Activated naive CD4-positive, alpha-beta T cell treated with anti-CD3 and anti-CD28 coated beads for 36 hours (primary cell): ENCODE results near the gene GTF3C4. TPM values are rescaled to one million over a fixed set of nuclear protein-coding genes. Genes with fewer than 3 reads are reported as not detected.
A peak's percentile ranks its signal among the peaks of the same experiment; 100 is the strongest.

Source experiments
- CTCF ChIA-PET: fragments of 350-600 bp; sonication (Branson Sonifier 250); formaldehyde crosslinking; loops from one replicate; lab custom pipeline; 2021; ENCODE audit warnings: antibody characterized with exemption; lab: Charles Lee
- DNase-seq: peaks from one replicate; pipeline ENCODE4 v3.0.0-alpha.2; 2020
- H3K27ac Mint-ChIP-seq: one replicate; pipeline ENCODE4 v1.8.0; 2021; ENCODE audit warnings: mild to moderate bottlenecking, mixed read lengths
- H3K27me3 Mint-ChIP-seq: one replicate; pipeline ENCODE4 v1.8.0; 2021; ENCODE audit warnings: low read depth, mixed read lengths
- H3K36me3 Mint-ChIP-seq: one replicate; pipeline ENCODE4 v1.8.0; 2021; ENCODE audit warnings: low read depth, mixed read lengths
- H3K4me1 Mint-ChIP-seq: one replicate; pipeline ENCODE4 v1.8.0; 2021; ENCODE audit warnings: low read depth, mixed read lengths
- H3K4me3 Mint-ChIP-seq: one replicate; pipeline ENCODE4 v1.8.0; 2021; ENCODE audit warnings: mild to moderate bottlenecking, moderate library complexity, mixed read lengths
- H3K9me3 Mint-ChIP-seq: one replicate; pipeline ENCODE4 v1.8.0; 2021; ENCODE audit warnings: mixed read lengths
- intact Hi-C: fragments of 100-400 bp; cut with micrococcal nuclease; formaldehyde crosslinking; loops from one replicate; pipeline ENCODE4 v1.15.1; 2023
- total RNA-seq, 2 experiments: library from RNA; stranded (reverse); gene quantifications; one replicate each; pipeline ENCODE4 v1.2.3, GENCODE V29; 2021

Gene GTF3C4
- 1 to 10 TPM; 8.2 to 9.4 TPM for total RNA-seq

GRCh38 chr9:132670457-132671391 is at the start of gene GTF3C4:
Gene GTF3C4 (plus strand): TSS chr9:132670464. CDS start chr9:132670599, 135 bp downstream.
- Mint-ChIP-seq H3K4me1 (peaks cover 51% of the 10 kb centered on the region), H3K4me3 (peak within 1 kb of the TSS; percentile 89), H3K27me3 (no peaks in the 10 kb centered on the region), H3K27ac (peak within 1 kb of the TSS; percentile 88), H3K36me3 (peaks cover 8% of the 10 kb centered on the region), H3K9me3 (no peaks in the 10 kb centered on the region)
- CTCF ChIA-PET = interaction anchor here (0.6 kb wide), 1 partner anchor 255 kb away, joined by 4 read pairs; no protein-coding TSS in a partner anchor
- peak; percentile 62 for DNase-seq
- intact Hi-C loops = loop anchor here (1.0 to 5.0 kb wide), 5 partner anchors 98 to 593 kb away; partner anchors contain the start of genes AK8, MED27, SETX and SPACA9

GRCh38 chr9:132622159-132622558 is 48.1 kb upstream of the GTF3C4 start:
- Mint-ChIP-seq H3K4me3 (no peak overlapping the region), H3K4me1 (no peaks in the 10 kb centered on the region), H3K9me3 (no peaks in the 10 kb centered on the region), H3K27me3 (no peaks in the 10 kb centered on the region), H3K27ac (no peak overlapping the region), H3K36me3 (peaks cover 50% of the 10 kb centered on the region)
- CTCF ChIA-PET = interaction anchor here (0.6 kb wide), 2 partner anchors 228 to 870 kb away, joined by 3 to 4 read pairs; no protein-coding TSS in a partner anchor
- no peak for DNase-seq
- intact Hi-C loops = no loop called here

GRCh38 chr9:132626285-132626684 is 44.0 kb upstream of the GTF3C4 start:
- Mint-ChIP-seq H3K9me3 (no peaks in the 10 kb centered on the region), H3K27me3 (no peaks in the 10 kb centered on the region), H3K36me3 (peaks cover 55% of the 10 kb centered on the region), H3K4me3 (no peak overlapping the region), H3K4me1 (no peaks in the 10 kb centered on the region), H3K27ac (no peak overlapping the region)
- intact Hi-C loops = no loop called here
- DNase-seq = no peak
- CTCF ChIA-PET = no interaction called here

- intact Hi-C loops = no loop called here
- Mint-ChIP-seq H3K4me3 (no peak overlapping the region), H3K27ac (no peak overlapping the region), H3K9me3 (no peaks in the 10 kb centered on the region), H3K27me3 (no peaks in the 10 kb centered on the region), H3K36me3 (peaks cover 56% of the 10 kb centered on the region), H3K4me1 (no peaks in the 10 kb centered on the region)
- CTCF ChIA-PET = no interaction called here
- no peak for DNase-seq
These were observed 43.2 kb upstream of the GTF3C4 start for GRCh38 chr9:132627106-132627505.

- Mint-ChIP-seq H3K27ac (no peak overlapping the region), H3K4me1 (no peaks in the 10 kb centered on the region), H3K4me3 (no peak overlapping the region), H3K9me3 (no peaks in the 10 kb centered on the region), H3K36me3 (peaks cover 54% of the 10 kb centered on the region), H3K27me3 (no peaks in the 10 kb centered on the region)
- no peak for DNase-seq
- intact Hi-C loops = no loop called here
- CTCF ChIA-PET = no interaction called here
These were observed 42.7 kb upstream of the GTF3C4 start for GRCh38 chr9:132627594-132627993.

- no peak overlapping the region for H3K4me3 Mint-ChIP-seq
- peaks cover 51% of the 10 kb centered on the region for H3K36me3 Mint-ChIP-seq
- H3K27ac Mint-ChIP-seq = no peak overlapping the region
- intact Hi-C loops = no loop called here
- H3K9me3 Mint-ChIP-seq = no peaks in the 10 kb centered on the region
- no peaks in the 10 kb centered on the region for H3K27me3 Mint-ChIP-seq
- no peaks in the 10 kb centered on the region for H3K4me1 Mint-ChIP-seq
- CTCF ChIA-PET = no interaction called here
- no peak for DNase-seq
These were observed 41.5 kb upstream of the GTF3C4 start for GRCh38 chr9:132628746-132629145.

GRCh38 chr9:132630116-132630515 is 40.1 kb upstream of the GTF3C4 start:
- intact Hi-C loops = no loop called here
- CTCF ChIA-PET = no interaction called here
- Mint-ChIP-seq H3K4me1 (no peaks in the 10 kb centered on the region), H3K9me3 (no peaks in the 10 kb centered on the region), H3K36me3 (peaks cover 48% of the 10 kb centered on the region), H3K4me3 (no peak overlapping the region), H3K27me3 (no peaks in the 10 kb centered on the region), H3K27ac (no peak overlapping the region)
- DNase-seq = no peak

- no peaks in the 10 kb centered on the region for H3K9me3 Mint-ChIP-seq
- no peak overlapping the region for H3K4me3 Mint-ChIP-seq
- intact Hi-C loops = no loop called here
- DNase-seq = no peak
- peaks cover 43% of the 10 kb centered on the region for H3K36me3 Mint-ChIP-seq
- H3K27me3 Mint-ChIP-seq = no peaks in the 10 kb centered on the region
- no peaks in the 10 kb centered on the region for H3K4me1 Mint-ChIP-seq
- H3K27ac Mint-ChIP-seq = no peak overlapping the region
- CTCF ChIA-PET = interaction anchor here (0.6 kb wide), 1 partner anchor 325 kb away, joined by 4 read pairs; no protein-coding TSS in a partner anchor
These were observed 39.5 kb upstream of the GTF3C4 start for GRCh38 chr9:132630811-132631210.

GRCh38 chr9:132631280-132631679 is 39.0 kb upstream of the GTF3C4 start:
- H3K36me3 Mint-ChIP-seq = peaks cover 41% of the 10 kb centered on the region
- no peak overlapping the region for H3K4me3 Mint-ChIP-seq
- CTCF ChIA-PET = interaction anchor here (0.6 kb wide), 1 partner anchor 325 kb away, joined by 4 read pairs; no protein-coding TSS in a partner anchor
- H3K9me3 Mint-ChIP-seq = no peaks in the 10 kb centered on the region
- no peak overlapping the region for H3K27ac Mint-ChIP-seq
- H3K4me1 Mint-ChIP-seq = no peaks in the 10 kb centered on the region
- no peak for DNase-seq
- intact Hi-C loops = no loop called here
- no peaks in the 10 kb centered on the region for H3K27me3 Mint-ChIP-seq

GRCh38 chr9:132631685-132632084 is 38.6 kb upstream of the GTF3C4 start:
- Mint-ChIP-seq H3K9me3 (no peaks in the 10 kb centered on the region), H3K4me1 (no peaks in the 10 kb centered on the region), H3K4me3 (no peak overlapping the region), H3K36me3 (peaks cover 37% of the 10 kb centered on the region), H3K27me3 (no peaks in the 10 kb centered on the region), H3K27ac (no peak overlapping the region)
- no peak for DNase-seq
- intact Hi-C loops = no loop called here
- CTCF ChIA-PET = no interaction called here

- CTCF ChIA-PET = no interaction called here
- no peaks in the 10 kb centered on the region for H3K9me3 Mint-ChIP-seq
These were observed 37.7 kb upstream of the GTF3C4 start for GRCh38 chr9:132632413-132633129.

GRCh38 chr9:132634327-132634726 is 35.9 kb upstream of the GTF3C4 start:
- intact Hi-C loops = no loop called here
- Mint-ChIP-seq H3K27me3 (no peaks in the 10 kb centered on the region), H3K36me3 (peaks cover 37% of the 10 kb centered on the region), H3K4me1 (no peaks in the 10 kb centered on the region), H3K9me3 (no peaks in the 10 kb centered on the region), H3K4me3 (no peak overlapping the region), H3K27ac (no peak overlapping the region)
- no peak for DNase-seq
- CTCF ChIA-PET = interaction anchor here (0.5 kb wide), 1 partner anchor 247 kb away, joined by 3 read pairs; no protein-coding TSS in a partner anchor

More at GRCh38 chr9:132632413-132633129, 37.7 kb upstream of the GTF3C4 start:
- Mint-ChIP-seq H3K36me3 (peaks cover 38% of the 10 kb centered on the region), H3K4me1 (no peaks in the 10 kb centered on the region), H3K27me3 (no peaks in the 10 kb centered on the region), H3K4me3 (no peak overlapping the region), H3K27ac (no peak overlapping the region)
- no peak for DNase-seq
- intact Hi-C loops = no loop called here
